GM19438 (cell line): Measurements from ENCODE around the gene TCF15.

Experiments used
- ATAC-seq: cut with Tn5 transposase; IDR thresholded peaks from one replicate; pipeline ENCODE4 v1.9.1; 2021; ENCODE audit warnings: low read depth; ENCODE audit not compliant: unreplicated experiment

Gene TCF15

GRCh38 chr20:615514-615913 is 5.4 kb upstream of the TCF15 start:
- ATAC-seq: no peak

- ATAC-seq: no peak
These were observed 1.7 kb upstream of the TCF15 start for GRCh38 chr20:611843-612185.

GRCh38 chr20:611047-611842 is 1.1 kb upstream of the TCF15 start:
- no peak for ATAC-seq

- no peak for ATAC-seq
These were observed 641 bp downstream of the TCF15 start for GRCh38 chr20:609371-609964.

GRCh38 chr20:608970-609369 is 1.1 kb downstream of the TCF15 start:
- ATAC-seq: no peak

- no peak for ATAC-seq
These were observed 2.6 kb downstream of the TCF15 start for GRCh38 chr20:607476-607875.

GRCh38 chr20:605237-605636 is 4.9 kb downstream of the TCF15 start:
- ATAC-seq: no peak

GRCh38 chr20:603116-603640 is 6.9 kb downstream of the TCF15 start:
- no peak for ATAC-seq

- no peak for ATAC-seq
These were observed 7.8 kb downstream of the TCF15 start for GRCh38 chr20:602111-602970.

- no peak for ATAC-seq
These were observed 9.4 kb downstream of the TCF15 start for GRCh38 chr20:600736-601135.

GRCh38 chr20:600141-600540 is 10.0 kb downstream of the TCF15 start:
- ATAC-seq: no peak

- ATAC-seq: no peak
These were observed 11.8 kb downstream of the TCF15 start for GRCh38 chr20:598133-598850.

GRCh38 chr20:597560-597959 is 12.5 kb downstream of the TCF15 start:
- ATAC-seq: no peak

GRCh38 chr20:595330-596308 is 14.5 kb downstream of the TCF15 start:
- no peak for ATAC-seq

- no peak for ATAC-seq
These were observed 17.6 kb downstream of the TCF15 start for GRCh38 chr20:592506-592905.

- ATAC-seq: no peak
These were observed 18.2 kb downstream of the TCF15 start for GRCh38 chr20:591941-592340.

GRCh38 chr20:588932-589672 is 21.0 kb downstream of the TCF15 start:
- ATAC-seq: peak; percentile 79

- ATAC-seq: no peak
These were observed 21.6 kb downstream of the TCF15 start for GRCh38 chr20:588476-588875.

- no peak for ATAC-seq
These were observed 25.2 kb downstream of the TCF15 start for GRCh38 chr20:584971-585301.
